Kidney (tissue), 14 donors: ENCODE measurements around the gene FRMD4A. TPM values are rescaled to one million over a fixed set of nuclear protein-coding genes. Genes with fewer than 3 reads are reported as not detected.

Source experiments
- DNase-seq, 5 donors: peaks; one replicate each; pipeline ENCODE4 v3.0.0-alpha.2; 2013 to 2020
- FAIRE-seq: peaks from 2 replicates; lab custom pipeline; 2012; peaks lifted over from hg19 to GRCh38; lab: Jason Lieb, UNC
- H3K27ac ChIP-seq, 2 donors: one replicate each; pipeline ENCODE4 v1.7.0; 2013; ENCODE audit warnings: low read depth in 2 of 2, low read length in 2 of 2, inconsistent platforms in 1 of 2
- H3K27me3 ChIP-seq: one replicate; pipeline ENCODE4 v1.7.1; 2013; ENCODE audit warnings: low read length, inconsistent platforms; ENCODE audit not compliant: control insufficient read depth, insufficient read depth
- H3K36me3 ChIP-seq, 3 donors: one replicate each; pipeline versions ENCODE4 v1.7.0 to v1.7.1; 2013; ENCODE audit warnings: low read length in 3 of 3, control low read depth in 1 of 3, inconsistent platforms in 1 of 3; ENCODE audit not compliant: insufficient read depth in 3 of 3, control insufficient read depth in 2 of 3
- H3K4me1 ChIP-seq, 3 donors: one replicate each; pipeline versions ENCODE4 v1.7.0 to v1.7.1; 2013; ENCODE audit warnings: low read length in 3 of 3, inconsistent platforms in 1 of 3, low read depth in 1 of 3; ENCODE audit not compliant: control insufficient read depth in 2 of 3, insufficient read depth in 2 of 3
- H3K4me3 ChIP-seq, 3 donors: one replicate each; pipeline versions ENCODE4 v1.7.0 to v1.8.1; 2013; ENCODE audit warnings: low read length in 3 of 3, control low read depth in 1 of 3, inconsistent platforms in 1 of 3
- H3K9ac ChIP-seq, 3 donors: one replicate each; pipeline versions ENCODE4 v1.7.0 to v1.7.1; 2013; ENCODE audit warnings: low read length in 3 of 3, control low read depth in 1 of 3, inconsistent platforms in 1 of 3
- H3K9me3 ChIP-seq, 3 donors: one replicate each; pipeline versions ENCODE4 v1.7.0 to v1.7.1; 2013; ENCODE audit warnings: low read length in 3 of 3, control low read depth in 1 of 3, inconsistent platforms in 1 of 3; ENCODE audit not compliant: control insufficient read depth in 2 of 3, insufficient read depth in 1 of 3
- intact Hi-C: fragments of 100-400 bp; cut with DNase I; formaldehyde crosslinking; loops from one replicate; pipeline ENCODE4 v1.11.1; 2022
- polyA plus RNA-seq: library from polyadenylated mRNA; stranded (reverse); fragments of 350-450 nt; fragmentation: Illumina TruSeq; extraction: RNeasy Lipid Tissue Mini Kit (QIAGEN cat#74804); gene quantifications from one replicate; pipeline ENCODE4 v1.2.3, GENCODE V29; 2014; ENCODE audit warnings: low read depth, low replicate concordance; ENCODE audit not compliant: insufficient read depth
- total RNA-seq: library from RNA; stranded (reverse); fragmentation: NEBNext Ultra II Directional; extraction: Animal tissue kit (Norgen Biotek cat#: 25700); gene quantifications from one replicate; pipeline ENCODE4 v1.2.1, GENCODE V29; 2021
- TF ChIP-seq, protein P1 (sequence below): IDR thresholded peaks from 3 replicates; pipeline ENCODE4 v1.5.1; 2012; ENCODE audit warnings: mild to moderate bottlenecking, moderate library complexity, borderline replicate concordance; ENCODE audit not compliant: insufficient read depth; ENCODE audit errors: extremely low read depth
- donor health status: control.
- donor health status: control.
- donor health status: control.
- donor health status: control.
- donor health status: control.
- donor health status: DM: yes; HTN: yes; CAD: no.
- donor health status: Normal renal cell carcinoma (clear cell type).

Gene FRMD4A
- total and polyA plus RNA-seq, 2 donors from 2014 or later = 16.0 to 68.2 TPM

DNA sequence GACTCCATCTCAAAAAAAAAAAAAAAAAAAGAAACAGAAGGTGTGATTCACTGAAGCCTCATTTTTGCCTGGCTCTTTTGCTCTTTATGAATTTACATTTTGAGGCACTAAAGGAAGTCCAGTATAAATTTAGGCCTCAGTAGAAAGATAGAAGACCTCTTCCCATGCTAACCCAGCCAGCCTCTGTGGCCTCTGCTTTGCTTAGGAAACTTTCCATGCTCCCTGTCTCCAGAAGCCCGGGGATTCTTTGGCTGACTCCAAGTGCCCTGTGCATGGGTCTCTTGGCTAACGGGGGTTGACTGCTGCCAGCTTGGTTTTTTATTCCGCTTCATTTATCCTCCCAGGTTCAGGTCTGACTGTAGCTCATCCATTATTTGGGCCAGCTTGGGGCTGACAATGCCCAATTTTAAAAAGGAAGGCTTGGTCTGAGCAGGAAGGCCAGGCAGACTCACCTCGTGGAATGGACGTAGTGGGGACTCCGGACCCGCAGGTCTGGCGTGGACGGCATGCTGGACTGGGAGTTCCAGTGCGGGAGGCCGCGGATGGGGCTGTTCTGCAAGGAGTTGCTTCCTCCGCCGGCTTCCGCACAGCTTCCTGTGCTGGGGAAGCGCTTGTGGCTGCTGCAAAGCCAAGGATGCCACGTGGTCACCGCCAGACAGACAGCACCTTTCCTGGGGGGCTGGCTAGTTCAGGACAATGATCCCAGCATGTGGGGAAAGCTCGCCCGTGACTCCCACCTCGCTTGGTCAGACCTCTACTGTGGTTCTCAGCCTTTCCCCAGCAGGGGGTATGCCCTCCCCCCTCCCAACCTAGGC, 671.6 kb downstream of the FRMD4A start:
- DNase-seq (no peak), FAIRE-seq (no peak)
- intact Hi-C loops = no loop called here
- no peak overlapping the region for H3K9ac ChIP-seq
- no peak overlapping the region for H3K4me3 ChIP-seq
- H3K4me1 ChIP-seq = peaks cover 0 to 5% (median 0%) of the 10 kb centered on the region in 3 donors
- H3K27me3 ChIP-seq = no peaks in the 10 kb centered on the region
- no peaks in the 10 kb centered on the region for H3K9me3 ChIP-seq
- H3K27ac ChIP-seq = no peak overlapping the region
- peaks cover 0 to 47% (median 16%) of the 10 kb centered on the region in 3 donors for H3K36me3 ChIP-seq
- TF ChIP-seq, protein P1, sequence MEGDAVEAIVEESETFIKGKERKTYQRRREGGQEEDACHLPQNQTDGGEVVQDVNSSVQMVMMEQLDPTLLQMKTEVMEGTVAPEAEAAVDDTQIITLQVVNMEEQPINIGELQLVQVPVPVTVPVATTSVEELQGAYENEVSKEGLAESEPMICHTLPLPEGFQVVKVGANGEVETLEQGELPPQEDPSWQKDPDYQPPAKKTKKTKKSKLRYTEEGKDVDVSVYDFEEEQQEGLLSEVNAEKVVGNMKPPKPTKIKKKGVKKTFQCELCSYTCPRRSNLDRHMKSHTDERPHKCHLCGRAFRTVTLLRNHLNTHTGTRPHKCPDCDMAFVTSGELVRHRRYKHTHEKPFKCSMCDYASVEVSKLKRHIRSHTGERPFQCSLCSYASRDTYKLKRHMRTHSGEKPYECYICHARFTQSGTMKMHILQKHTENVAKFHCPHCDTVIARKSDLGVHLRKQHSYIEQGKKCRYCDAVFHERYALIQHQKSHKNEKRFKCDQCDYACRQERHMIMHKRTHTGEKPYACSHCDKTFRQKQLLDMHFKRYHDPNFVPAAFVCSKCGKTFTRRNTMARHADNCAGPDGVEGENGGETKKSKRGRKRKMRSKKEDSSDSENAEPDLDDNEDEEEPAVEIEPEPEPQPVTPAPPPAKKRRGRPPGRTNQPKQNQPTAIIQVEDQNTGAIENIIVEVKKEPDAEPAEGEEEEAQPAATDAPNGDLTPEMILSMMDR = no peak

DNA sequence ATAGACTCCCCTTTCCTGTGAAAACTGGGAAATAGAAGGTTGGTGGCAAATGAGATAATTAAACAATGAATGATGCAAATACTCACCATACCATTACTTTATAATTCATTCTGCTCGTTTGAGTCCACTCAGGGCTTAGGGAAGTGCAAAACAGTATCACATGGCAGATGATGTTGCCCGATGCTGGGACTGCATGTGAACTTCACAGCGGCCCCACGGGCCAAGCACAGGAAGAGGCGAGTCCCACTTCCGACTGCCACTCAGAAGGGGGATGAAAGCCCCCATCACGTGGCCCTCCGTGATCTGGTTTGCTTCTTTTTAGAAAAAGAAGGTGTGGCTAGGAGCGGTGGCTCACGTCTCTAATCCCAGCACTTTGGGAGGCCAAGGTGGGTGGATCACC, 672.5 kb downstream of the FRMD4A start:
- TF ChIP-seq, protein P1 = no peak
- H3K4me1 ChIP-seq = peaks cover 0 to 5% (median 0%) of the 10 kb centered on the region in 3 donors
- peaks cover 0 to 55% (median 23%) of the 10 kb centered on the region in 3 donors for H3K36me3 ChIP-seq
- no peak overlapping the region for H3K4me3 ChIP-seq
- no peaks in the 10 kb centered on the region for H3K9me3 ChIP-seq
- H3K27me3 ChIP-seq = no peaks in the 10 kb centered on the region
- DNase-seq (no peak), FAIRE-seq (no peak)
- no peak overlapping the region for H3K9ac ChIP-seq
- intact Hi-C loops = no loop called here
- H3K27ac ChIP-seq = no peak overlapping the region

DNA sequence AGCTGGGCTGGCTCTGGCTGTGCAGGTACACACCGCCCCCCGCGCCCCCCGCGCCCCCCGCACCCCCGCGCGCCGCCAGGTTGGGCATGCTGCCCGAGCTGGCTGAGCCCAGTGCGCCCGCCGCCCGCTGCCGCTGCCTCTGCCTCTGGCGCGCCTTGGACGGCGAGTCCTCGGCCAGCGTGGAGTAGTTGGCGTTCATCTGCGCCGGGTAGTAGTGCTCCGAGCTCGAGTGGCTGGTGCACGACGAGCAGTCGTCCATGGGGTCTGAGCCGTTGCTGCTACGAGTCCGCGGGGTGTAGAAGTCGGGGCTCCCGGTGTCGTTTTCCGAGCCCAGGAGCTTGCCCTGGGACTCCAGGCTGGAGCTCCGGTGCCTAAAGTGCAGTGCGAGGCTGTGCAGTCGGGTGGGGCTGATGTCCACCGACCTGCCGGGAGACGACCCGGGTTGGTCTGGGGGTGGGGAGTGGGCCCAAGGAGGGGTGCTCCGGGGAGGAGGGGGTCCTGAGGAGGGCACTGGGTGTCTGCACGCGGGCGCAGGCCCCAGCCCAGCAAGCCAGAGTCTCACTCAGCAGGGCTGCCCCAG, 673.5 kb downstream of the FRMD4A start:
- no peak for DNase-seq
- peaks cover 0 to 60% (median 22%) of the 10 kb centered on the region in 3 donors for H3K36me3 ChIP-seq
- TF ChIP-seq, protein P1 = no peak
- H3K9ac ChIP-seq = no peak overlapping the region
- no peaks in the 10 kb centered on the region for H3K9me3 ChIP-seq
- intact Hi-C loops = no loop called here
- no peak overlapping the region for H3K27ac ChIP-seq
- FAIRE-seq = no peak
- no peak overlapping the region for H3K4me3 ChIP-seq
- H3K27me3 ChIP-seq = no peaks in the 10 kb centered on the region
- peaks cover 0 to 5% (median 0%) of the 10 kb centered on the region in 3 donors for H3K4me1 ChIP-seq
